ENCODE results near the gene SLC10A1.
A peak's percentile ranks its signal among the peaks of the same experiment; 100 is the strongest.

- TF ChIP-seq SIN3A (IDR thresholded peaks at IDR 0.05; ENCODE audit: borderline replicate concordance, insufficient read depth, low read length) (no peak), POLR2AphosphoS5 (IDR thresholded peaks at IDR 0.05; ENCODE audit: low read depth, low read length) (peak; percentile 93), REST (IDR thresholded peaks at IDR 0.05; ENCODE audit: insufficient read depth in 1 of 2, low read depth in 2 of 2, low read length in 2 of 2) (no peak)
Observed at GRCh38 chr14:69766984-69767368, 30.1 kb downstream of the SLC10A1 start, which contains the start of gene SRSF5.
